ENCODE data around the gene KLHL10. TPM values are rescaled to one million over a fixed set of nuclear protein-coding genes. Genes with fewer than 3 reads are reported as not detected.
A peak's percentile ranks its signal among the peaks of the same experiment; 100 is the strongest.

The KLHL10 gene
- total and polyA plus RNA-seq, 9 of the 15 experiments (the other 6 are each of a cell fraction or from before 2014, with no cell fraction given): 0.06 to 0.56 (median 0.12) TPM; not detected in 5

- TF ChIP-seq CBFB (CRISPR knock-in tag; IDR thresholded peaks at IDR 0.05) (no peak), POLR2AphosphoS2 (IDR thresholded peaks at IDR 0.05; ENCODE audit: low read length) (no peak), SMARCA4 (IDR thresholded peaks at IDR 0.05) (no peak), BRF2 (IDR thresholded peaks at IDR 0.05; ENCODE audit: borderline replicate concordance, insufficient read depth, insufficient read length) (no peak), NR3C1 (CRISPR knock-in tag; IDR thresholded peaks at IDR 0.05) (no peak), HDGF (IDR thresholded peaks at IDR 0.05) (no peak), YBX1 (IDR thresholded peaks at IDR 0.05) (no peak), TRIM24 (IDR thresholded peaks at IDR 0.05) (no peak), CBX8 (IDR thresholded peaks at IDR 0.05; ENCODE audit: borderline replicate concordance, extremely low read depth, low read depth, low read length, poor library complexity, severe bottlenecking) (no peak), SIX5 (IDR thresholded peaks at IDR 0.05; ENCODE audit: borderline replicate concordance in 1 of 2, insufficient read depth in 1 of 2, low read depth in 1 of 2, low read length in 2 of 2) (no peak), SPI1 (IDR thresholded peaks at IDR 0.05; ENCODE audit: borderline replicate concordance, low read depth, low read length) (no peak), ZBTB34 (CRISPR knock-in tag; IDR thresholded peaks at IDR 0.05) (no peak), STAT6 (CRISPR knock-in tag; IDR thresholded peaks at IDR 0.05) (no peak), CHD2 (IDR thresholded peaks at IDR 0.05; ENCODE audit: low read depth, low read length) (no peak), THRA (IDR thresholded peaks at IDR 0.05) (no peak), RBM22 (IDR thresholded peaks at IDR 0.05; ENCODE audit: low read depth, low read length, poor library complexity, severe bottlenecking) (peak; percentile 81), CBX2 (IDR thresholded peaks at IDR 0.05; ENCODE audit: insufficient read depth, low read length, poor library complexity, severe bottlenecking) (no peak), PHB2 (IDR thresholded peaks at IDR 0.05; ENCODE audit: low read depth) (no peak), MTA2 (IDR thresholded peaks at IDR 0.05; ENCODE audit: low read depth) (no peak), TCF15 (CRISPR knock-in tag; IDR thresholded peaks at IDR 0.05) (no peak), ZNF780A (CRISPR knock-in tag; IDR thresholded peaks at IDR 0.05) (no peak), EWSR1 (IDR thresholded peaks at IDR 0.05; ENCODE audit: borderline replicate concordance, low read depth, partially characterized antibody) (no peak)
These were observed 27.4 kb downstream of the KLHL10 start, which contains the start of gene KLHL11 (continued) for GRCh38 chr17:41864836-41865595.

Measured in K562 (cell line).